SKM-1 (cell line): Measurements from ENCODE around the gene ZG16.

ENCODE experiments used
- DNase-seq: peaks from one replicate; lab custom pipeline; 2025; ENCODE audit not compliant: unreplicated experiment; lab: John Stamatoyannopoulos, UW

ZG16 gene

DNA sequence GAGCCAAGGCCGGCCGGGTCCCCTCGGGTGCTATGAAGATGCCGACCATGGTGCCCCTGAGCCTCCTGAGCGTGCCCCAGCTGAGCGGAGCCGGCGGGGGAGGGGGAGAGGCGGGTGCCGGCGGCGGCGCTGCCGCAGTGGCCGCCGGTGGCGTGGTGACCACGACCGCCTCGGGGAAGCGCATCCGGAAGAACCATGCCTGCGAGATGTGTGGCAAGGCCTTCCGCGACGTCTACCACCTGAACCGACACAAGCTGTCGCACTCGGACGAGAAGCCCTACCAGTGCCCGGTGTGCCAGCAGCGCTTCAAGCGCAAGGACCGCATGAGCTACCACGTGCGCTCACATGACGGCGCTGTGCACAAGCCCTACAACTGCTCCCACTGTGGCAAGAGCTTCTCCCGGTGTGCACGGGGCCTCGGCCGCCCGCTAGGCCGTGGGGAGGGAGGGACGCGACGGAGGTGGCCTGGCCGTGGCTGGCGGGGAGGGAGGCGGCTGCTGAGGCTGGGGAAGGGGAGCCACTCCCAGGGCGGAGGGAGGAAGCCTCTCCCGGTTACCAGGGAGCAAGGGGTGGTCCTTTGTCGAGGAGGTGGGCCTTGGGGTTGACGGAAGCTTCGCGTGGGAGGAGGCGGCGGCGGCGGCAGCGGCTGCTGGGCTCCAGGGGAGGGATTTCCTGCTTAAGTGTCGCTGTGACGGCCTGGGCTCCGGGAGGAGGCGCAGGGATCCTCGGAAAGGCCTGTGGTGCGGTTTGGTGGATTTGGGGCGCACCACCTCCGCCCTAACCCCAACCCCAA lies 29.6 kb downstream of the ZG16 start:
- DNase-seq: peak; percentile 78

DNA sequence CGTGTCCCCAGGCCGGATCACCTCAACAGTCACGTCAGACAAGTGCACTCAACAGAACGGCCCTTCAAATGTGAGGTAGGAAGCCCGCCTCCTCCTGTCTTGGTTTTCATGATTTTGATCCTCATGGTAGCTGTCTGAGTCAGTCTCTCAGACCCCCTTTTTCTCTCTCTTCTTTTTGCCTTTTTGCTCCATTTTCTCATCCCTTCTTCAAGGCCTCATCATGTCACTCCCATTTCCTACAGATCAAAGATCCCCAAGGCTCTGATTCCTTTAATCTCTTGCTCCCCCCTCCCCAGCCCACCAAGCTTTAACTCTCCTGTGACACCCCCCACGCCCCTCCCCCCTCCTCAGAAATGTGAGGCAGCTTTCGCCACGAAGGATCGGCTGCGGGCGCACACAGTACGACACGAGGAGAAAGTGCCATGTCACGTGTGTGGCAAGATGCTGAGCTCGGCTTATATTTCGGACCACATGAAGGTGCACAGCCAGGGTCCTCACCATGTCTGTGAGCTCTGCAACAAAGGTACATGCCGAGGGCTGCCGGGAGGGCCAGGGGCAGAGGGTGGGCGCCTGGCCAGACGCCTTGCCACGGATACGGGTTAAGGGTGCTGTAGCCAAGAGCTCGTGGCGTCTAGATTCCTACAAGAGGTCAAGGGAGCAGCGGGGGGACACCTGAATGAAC lies 30.3 kb downstream of the ZG16 start:
- no peak for DNase-seq

DNA sequence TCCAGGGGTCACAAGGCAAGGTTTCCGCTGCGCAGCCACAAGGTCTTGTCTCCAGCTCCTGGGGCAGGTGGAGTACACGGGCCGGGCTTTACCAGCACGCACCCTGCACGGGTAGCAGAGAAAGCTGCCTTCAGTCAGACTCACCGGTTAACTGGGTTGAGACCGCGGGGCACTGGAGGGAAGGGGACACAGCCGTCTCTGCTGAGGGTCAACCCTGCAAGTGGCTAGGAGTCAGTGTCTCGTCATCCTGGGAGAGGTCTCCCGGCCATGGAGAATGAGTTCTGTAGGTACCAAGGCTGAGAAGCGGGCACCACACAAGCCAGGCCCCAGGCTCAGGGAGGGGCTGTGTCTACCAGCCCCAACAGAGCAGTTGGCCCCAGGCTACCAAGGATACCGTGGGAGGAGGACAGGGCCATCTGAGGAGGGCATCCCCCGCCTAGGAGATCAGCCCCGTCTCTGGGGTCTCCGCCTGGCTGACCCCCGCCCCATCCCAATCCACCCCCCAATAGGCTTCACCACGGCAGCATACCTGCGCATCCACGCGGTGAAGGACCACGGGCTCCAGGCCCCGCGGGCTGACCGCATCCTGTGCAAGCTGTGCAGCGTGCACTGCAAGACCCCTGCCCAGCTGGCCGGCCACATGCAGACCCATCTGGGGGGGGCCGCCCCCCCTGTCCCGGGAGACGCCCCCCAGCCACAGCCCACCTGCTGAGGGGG lies 31.1 kb downstream of the ZG16 start:
- no peak for DNase-seq

DNA sequence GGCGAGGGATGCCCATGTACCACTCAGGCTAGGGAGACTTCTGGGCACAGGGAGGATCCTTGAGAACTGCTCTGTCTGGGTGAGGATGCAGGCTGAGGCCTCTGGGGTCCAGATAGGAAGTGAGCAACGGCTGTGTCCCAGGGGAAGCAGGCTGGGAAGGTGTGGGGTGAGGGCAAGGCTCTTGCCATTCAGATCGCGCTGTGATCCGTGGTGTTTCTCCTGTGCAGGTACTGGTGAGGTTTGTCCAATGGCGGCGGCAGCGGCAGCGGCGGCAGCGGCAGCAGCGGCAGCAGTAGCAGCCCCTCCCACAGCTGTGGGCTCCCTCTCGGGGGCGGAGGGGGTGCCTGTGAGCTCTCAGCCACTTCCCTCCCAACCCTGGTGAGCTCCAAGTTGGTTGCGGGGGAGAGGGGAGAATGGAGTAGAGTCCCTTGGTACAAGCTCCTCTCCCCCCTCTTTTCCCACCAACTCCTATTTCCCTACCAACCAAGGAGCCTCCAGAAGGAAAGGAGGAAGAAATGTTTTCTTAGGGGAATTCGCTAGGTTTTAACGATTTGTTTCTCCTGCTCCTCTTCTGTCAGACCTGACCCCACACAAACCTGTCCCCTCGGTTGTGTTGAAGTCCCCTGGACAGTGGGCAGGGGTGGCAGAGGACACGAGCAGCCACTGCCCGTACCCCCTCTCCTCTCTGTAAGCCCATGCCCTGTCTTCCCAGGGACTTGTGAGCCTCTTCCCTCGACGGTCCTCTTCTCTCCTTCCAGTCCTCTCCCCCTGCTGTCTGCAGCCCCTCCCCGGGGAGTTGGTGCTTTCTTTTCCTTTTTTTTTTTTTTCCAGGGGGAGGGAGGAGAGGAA lies 32.0 kb downstream of the ZG16 start:
- DNase-seq: no peak

DNA sequence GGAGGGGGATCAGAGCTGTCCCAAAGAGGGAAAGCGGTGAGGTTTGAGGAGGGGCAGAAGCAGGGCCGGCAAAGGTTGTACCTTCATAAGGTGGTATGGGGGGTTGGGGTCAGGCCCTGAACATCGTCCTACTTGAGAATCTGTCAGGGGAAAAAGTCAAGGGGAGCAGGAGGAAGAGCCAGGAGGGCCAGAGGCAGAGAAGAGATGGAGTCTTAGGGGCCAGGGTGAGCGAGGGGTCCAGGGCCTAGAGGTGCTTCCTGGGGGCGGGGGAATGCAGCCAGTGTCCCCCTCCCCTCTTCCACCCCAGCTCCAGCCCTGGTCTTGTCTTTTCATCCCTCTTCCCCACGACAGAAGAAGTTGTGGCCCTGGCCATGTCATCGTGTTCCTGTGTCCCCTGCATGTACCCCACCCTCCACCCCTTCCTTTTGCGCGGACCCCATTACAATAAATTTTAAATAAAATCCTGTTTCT lies 32.7 kb downstream of the ZG16 start:
- DNase-seq: no peak

DNA sequence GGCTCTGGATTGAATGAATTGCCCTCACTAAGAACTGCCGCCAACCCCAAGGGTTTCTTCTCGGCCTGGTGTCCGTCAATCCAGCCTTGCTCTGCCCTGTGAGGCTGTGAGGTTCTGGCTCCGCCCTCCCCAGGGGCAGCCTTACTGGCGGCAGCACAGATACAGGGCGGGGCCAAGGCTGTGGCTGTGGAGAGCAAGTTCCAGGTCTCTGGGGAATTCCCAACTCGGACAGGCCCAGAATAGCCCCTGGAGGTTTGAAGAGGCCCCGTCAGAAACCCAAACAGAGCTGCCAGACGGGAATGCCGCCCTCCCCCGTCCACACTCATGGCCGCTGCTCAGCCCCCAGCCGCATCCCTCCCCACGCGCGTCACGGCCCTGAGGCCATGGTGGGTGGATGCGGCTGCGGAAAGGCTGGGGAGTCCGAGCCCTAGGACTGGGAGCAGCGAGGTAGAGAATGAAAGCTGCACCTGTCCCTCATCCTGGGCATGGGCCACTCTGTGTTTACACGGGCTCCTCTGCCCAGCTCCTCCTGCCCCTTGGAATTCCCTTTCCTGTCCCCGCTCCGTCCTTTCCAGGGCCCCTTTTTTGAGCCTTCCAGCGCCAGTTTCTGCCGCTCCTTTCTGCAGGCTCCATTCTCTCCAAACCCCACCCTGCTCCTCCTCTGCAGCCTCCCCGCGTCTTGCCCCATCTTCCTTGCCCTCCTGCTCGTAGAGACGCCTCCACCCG lies 33.3 kb downstream of the ZG16 start:
- DNase-seq: no peak

DNA sequence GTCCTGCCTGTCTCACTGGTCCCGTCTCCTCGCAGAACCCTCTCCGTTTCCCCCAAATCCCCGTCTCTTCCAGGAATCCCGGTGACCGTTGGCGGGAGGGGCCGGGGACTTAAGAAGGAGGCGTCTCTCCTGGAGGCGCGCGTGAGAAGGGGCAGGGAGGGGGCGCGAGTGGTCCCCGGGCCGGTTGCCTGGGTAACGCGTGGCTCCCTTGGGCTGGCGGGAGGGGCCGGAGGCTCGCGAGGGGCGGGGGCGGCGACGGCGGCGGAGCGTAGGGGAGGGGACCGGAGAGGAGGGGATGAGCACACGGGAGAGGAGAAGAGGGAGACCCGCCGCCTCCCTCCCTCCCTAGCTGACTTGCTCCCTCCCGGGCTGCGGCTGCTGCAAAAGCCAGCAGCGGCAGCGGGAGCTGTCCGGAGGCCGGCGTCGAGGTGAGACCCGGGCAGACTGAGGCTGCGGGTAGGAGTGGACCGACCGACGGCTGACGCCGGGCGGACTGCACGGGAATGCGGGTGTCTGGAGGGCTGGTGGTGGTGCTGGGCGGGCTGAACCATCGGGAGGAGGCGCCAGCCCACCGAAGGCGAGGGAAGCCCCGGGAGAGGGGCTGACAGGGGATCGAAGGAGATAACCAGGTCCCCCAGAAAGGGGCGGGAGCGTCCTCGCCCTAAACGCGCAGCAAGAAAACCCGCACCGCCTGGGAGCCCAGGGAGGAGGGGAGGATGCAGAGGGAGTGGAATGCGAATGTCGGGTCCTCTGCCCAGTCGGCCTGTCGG lies 34.0 kb downstream of the ZG16 start, which contains the start of gene PRRT2:
Gene PRRT2 (plus strand): TSS at position 298 of the 770 bp plus-strand sequence. CDS start 862 bp downstream, outside the sequence.
- no peak for DNase-seq

DNA sequence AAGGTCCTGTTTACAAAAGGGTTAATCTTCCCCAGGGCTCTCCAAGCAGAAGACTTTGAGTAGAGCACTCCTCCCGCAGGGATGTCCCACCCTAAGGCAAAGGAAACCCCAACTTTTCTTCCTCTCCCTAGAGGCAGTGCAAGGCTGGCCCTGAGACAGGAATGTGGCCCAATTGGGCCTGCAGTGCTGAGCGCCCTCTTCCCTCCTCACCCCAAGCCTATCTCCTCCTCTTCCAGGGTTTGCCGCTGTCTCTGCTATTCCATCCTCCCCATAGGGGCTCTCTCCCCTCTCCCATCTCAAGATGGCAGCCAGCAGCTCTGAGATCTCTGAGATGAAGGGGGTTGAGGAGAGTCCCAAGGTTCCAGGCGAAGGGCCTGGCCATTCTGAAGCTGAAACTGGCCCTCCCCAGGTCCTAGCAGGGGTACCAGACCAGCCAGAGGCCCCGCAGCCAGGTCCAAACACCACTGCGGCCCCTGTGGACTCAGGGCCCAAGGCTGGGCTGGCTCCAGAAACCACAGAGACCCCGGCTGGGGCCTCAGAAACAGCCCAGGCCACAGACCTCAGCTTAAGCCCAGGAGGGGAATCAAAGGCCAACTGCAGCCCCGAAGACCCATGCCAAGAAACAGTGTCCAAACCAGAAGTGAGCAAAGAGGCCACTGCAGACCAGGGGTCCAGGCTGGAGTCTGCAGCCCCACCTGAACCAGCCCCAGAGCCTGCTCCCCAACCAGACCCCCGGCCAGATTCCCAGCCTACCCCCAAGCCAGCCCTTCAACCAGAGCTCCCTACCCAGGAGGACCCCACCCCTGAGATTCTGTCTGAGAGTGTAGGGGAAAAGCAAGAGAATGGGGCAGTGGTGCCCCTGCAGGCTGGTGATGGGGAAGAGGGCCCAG lies 34.9 kb downstream of the ZG16 start:
- DNase-seq: no peak

DNA sequence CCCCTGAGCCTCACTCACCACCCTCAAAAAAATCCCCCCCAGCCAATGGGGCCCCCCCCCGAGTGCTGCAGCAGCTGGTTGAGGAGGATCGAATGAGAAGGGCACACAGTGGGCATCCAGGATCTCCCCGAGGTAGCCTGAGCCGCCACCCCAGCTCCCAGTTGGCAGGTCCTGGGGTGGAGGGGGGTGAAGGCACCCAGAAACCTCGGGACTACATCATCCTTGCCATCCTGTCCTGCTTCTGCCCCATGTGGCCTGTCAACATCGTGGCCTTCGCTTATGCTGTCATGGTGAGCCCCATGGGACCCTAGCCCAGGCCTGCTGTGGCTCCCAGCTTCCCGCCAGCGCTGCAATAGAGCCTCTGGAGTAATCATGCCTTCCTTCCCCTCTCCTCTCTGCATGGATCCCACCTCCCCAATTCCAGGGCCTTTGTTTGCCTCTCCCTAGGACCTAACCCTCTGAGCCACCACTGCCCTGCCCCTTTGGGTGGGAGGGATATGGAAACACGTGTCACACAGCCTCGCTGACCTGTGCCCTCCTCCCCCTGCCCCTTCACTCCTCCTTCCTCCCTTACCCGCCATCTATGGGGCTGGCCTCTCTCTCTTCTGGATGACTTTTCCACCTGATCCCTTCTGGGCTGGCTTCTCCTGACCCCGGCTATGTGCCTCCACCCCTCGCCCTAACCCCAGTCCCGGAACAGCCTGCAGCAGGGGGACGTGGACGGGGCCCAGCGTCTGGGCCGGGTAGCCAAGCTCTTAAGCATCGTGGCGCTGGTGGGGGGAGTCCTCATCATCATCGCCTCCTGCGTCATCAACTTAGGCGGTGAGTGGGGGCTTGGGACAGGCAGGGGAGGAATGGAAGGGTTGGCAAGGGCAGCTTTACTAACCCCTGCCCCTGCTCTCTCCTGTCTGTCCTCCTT lies 35.8 kb downstream of the ZG16 start:
- DNase-seq: no peak

DNA sequence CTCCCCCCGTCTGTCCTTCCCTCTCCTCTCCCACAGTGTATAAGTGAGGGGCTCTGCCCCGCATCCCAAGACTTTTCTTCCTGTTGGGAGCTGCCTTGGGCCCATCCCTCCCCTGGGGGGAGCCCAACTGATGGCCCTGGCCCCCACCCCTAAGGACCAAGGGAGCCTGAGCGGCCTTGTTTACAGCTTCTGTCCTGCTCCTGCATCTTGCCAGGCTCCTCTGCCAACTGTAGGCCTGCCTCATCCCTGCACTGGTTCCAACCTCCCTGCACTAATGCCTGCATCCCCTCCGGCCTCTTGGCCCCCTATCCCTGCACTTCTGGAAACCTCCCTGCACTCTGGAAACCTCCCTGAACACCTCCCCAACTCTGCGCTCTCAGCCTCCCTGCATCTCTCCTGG lies 36.5 kb downstream of the ZG16 start:
- no peak for DNase-seq

DNA sequence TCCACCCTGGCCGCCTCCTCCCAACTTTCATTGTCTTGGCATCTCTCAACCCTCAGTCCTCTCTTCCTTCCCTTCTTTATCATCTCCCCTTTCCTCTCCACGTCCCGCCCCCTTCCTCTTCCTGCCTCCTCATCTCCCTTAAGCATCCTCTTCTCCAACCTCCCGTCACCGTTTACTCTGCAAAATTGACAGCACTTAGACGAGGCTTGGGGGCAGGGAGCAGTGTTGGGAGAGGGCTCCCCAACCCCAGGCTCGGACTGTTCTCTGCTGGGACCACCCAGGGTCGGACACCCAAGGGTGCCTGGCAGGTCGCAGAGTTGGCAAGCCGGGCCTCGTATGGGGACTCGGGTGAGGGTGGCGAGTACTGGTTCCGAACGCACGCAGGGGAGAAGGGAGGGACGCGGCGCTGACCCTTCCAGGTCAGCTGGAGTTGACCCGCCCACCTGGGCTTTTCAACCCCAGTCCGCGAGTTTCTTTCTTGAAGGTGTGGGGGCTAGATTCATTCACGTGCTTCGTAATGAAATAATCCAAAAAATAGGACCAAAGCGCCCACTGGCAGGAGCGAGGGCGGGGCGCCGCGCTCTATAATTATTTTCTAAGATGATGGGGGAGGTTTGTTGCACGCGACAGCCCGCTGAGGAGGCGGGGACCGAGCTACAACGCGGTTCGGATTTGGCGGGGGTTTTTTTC lies 37.1 kb downstream of the ZG16 start:
- no peak for DNase-seq

DNA sequence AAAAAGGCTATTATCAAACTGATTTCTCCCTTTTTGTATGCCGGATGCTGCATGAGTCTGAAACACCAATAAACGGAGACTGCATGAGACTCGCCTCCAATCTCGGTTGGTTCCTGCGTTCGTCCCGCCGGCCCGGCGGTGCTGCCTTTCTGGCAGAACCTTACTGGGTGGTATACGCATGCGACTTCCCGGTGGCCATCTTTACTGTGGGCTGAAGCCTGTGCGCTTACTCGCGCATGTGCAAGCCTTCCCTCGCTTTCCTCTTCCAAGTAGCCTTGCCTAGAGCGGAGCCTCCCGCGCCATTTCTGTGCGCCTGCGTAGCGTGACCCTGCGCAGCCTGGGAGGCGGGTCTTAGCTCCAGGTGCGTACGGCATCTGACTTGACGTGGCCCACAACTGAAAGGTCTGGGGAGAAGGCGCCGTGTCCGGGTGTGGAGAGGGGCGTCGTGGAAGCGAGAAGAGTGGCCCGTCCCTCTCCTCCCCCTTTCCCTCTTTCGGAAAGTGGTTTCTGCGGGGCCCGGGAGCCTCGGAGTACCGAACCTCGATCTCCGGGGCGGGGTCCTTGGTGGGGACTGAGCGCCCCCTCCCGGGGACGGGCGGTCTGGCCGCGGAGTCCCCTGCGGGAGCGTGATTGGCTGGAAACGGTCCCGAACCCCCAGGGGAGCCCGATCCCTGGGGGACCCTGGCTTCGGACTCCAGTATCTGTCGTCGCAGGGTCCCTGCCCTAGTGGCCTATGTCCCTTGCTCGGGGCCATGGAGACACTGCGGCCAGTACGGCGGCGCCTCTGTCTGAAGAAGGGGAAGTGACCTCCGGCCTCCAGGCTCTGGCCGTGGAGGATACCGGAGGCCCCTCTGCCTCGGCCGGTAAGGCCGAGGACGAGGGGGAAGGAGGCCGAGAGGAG lies 38.0 kb downstream of the ZG16 start, which contains the start of gene PAGR1:
Gene PAGR1 (plus strand): TSS at position 360 of the 901 bp plus-strand sequence. CDS start 374 bp downstream, at position 734.
- DNase-seq: peak; percentile 95

DNA sequence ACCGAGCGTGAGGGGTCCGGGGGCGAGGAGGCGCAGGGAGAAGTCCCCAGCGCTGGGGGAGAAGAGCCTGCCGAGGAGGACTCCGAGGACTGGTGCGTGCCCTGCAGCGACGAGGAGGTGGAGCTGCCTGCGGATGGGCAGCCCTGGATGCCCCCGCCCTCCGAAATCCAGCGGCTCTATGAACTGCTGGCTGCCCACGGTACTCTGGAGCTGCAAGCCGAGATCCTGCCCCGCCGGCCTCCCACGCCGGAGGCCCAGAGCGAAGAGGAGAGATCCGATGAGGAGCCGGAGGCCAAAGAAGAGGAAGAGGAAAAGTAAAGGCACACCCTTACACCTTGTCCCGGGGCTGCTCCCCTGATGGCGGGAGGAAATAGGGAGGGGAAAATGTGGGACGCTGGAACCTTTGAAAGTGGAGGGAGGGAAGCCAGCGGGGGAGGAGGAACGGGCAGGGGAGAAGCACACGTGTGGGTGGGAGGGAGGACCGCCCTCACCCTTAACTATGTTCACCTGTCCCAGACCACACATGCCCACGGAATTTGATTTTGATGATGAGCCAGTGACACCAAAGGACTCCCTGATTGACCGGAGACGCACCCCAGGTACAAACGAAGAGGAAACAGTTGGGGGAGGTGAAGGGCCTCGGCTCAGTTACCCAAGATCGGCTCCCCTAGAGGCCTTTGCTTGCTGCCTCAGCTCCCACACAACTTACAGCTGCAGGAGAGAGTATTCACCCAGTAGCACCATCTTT lies 38.8 kb downstream of the ZG16 start:
- peak; percentile 72 for DNase-seq

DNA sequence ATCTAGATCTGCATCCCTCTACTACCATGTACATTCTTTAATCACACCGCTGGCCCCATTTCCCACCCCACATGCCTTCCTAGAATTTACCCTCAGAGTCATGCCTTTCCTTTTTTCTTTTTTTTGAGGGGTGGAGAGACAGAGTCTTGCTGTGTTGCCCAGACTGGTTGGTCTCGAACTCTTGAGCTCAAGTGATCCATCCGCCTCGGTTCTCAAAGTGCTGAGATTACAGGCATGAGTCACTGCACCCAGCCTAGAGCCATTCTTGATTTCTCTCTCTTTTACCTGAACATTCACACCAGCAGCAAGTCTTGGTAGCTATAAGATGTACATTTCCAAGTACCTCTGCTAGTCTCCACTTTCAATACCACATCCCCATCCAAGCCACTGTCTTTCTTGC lies 40.0 kb downstream of the ZG16 start:
- no peak for DNase-seq

DNA sequence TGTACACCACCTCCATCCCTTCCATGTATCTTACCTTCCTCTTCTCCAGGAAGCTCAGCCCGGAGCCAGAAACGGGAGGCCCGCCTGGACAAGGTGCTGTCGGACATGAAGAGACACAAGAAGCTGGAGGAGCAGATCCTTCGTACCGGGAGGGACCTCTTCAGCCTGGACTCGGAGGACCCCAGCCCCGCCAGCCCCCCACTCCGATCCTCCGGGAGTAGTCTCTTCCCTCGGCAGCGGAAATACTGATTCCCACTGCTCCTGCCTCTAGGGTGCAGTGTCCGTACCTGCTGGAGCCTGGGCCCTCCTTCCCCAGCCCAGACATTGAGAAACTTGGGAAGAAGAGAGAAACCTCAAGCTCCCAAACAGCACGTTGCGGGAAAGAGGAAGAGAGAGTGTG lies 41.5 kb downstream of the ZG16 start:
- no peak for DNase-seq
